NB4 (cell line): ENCODE measurements around the gene SERTM1.

Source experiments
- DNase-seq: peaks from one replicate; pipeline ENCODE4 v3.0.0; 2010; ENCODE audit warnings: low read depth
- H3K4me3 ChIP-seq: one replicate; pipeline ENCODE4 v1.5.1; 2011; ENCODE audit warnings: mild to moderate bottlenecking, low read depth, low read length, moderate library complexity
- MYC ChIP-seq: IDR thresholded peaks from 2 replicates; pipeline ENCODE4 v1.6.1; 2011; ENCODE audit warnings: low read depth, low read length
- POLR2A ChIP-seq: IDR thresholded peaks from 2 replicates; pipeline ENCODE4 v1.6.1; 2011; ENCODE audit warnings: mild to moderate bottlenecking; ENCODE audit not compliant: insufficient read length; ENCODE audit errors: extremely low read depth
- TF ChIP-seq, protein P1 (sequence below): IDR thresholded peaks from 2 replicates; pipeline ENCODE4 v1.6.1; 2011; ENCODE audit warnings: low read depth, low read length
- TF ChIP-seq, protein P2 (sequence below): IDR thresholded peaks from one replicate; pipeline ENCODE4 v1.5.1; 2012; ENCODE audit warnings: low read depth, low read length

SERTM1 gene

DNA sequence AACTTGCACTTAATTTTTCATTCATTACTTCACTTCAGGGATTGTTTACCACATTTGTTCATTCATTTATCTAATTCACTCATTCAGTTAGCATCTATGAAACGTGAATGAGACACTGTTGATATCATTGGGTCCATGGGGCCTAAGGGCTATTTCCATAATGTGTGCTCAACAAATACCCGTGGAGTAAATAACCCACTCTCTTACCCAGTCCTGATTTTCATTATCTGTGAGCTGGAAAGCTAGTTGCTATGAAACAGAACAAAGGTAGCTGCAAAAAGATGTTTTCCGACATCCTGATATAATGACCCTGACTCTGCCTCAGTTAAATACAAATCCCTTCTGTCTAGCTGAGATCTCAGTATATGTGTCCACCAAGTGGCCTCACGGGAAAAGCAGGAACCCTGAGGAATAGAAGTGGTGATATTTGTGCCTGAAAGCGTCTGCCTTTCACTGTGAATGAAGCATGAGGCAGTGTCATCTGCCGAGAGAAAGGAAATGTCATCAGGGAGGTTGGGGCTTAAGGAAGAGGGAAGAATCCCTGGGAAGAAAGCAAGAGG lies 63.8 kb downstream of the SERTM1 start:
- TF ChIP-seq, protein P1, sequence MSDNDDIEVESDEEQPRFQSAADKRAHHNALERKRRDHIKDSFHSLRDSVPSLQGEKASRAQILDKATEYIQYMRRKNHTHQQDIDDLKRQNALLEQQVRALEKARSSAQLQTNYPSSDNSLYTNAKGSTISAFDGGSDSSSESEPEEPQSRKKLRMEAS, result no peak
- TF ChIP-seq MYC, result no peak
- TF ChIP-seq POLR2A, result no peak
- TF ChIP-seq, protein P2, sequence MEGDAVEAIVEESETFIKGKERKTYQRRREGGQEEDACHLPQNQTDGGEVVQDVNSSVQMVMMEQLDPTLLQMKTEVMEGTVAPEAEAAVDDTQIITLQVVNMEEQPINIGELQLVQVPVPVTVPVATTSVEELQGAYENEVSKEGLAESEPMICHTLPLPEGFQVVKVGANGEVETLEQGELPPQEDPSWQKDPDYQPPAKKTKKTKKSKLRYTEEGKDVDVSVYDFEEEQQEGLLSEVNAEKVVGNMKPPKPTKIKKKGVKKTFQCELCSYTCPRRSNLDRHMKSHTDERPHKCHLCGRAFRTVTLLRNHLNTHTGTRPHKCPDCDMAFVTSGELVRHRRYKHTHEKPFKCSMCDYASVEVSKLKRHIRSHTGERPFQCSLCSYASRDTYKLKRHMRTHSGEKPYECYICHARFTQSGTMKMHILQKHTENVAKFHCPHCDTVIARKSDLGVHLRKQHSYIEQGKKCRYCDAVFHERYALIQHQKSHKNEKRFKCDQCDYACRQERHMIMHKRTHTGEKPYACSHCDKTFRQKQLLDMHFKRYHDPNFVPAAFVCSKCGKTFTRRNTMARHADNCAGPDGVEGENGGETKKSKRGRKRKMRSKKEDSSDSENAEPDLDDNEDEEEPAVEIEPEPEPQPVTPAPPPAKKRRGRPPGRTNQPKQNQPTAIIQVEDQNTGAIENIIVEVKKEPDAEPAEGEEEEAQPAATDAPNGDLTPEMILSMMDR, result no peak
- no peak overlapping the region for H3K4me3 ChIP-seq
- no peak for DNase-seq

DNA sequence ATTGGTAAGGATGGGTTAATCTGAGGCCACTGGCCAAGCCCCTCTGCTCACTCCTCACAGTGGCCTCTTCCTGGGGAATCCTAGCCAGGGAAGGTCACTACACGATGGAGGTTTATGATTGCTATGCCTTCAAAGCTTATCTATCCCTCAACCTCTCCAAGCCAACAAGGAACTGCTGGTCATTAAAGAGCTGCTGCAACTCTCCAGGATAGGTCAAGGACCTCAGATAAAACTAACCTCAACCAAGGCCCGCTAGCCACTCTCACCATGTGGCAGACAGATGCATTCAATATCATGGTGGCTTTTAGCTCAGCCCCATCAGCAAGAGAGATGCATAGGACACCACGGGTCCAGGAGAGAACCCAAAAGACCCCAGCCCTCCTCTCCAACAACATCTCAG lies 71.6 kb downstream of the SERTM1 start:
- H3K4me3 ChIP-seq, result no peak overlapping the region
- no peak for TF ChIP-seq POLR2A
- no peak for TF ChIP-seq MYC
- TF ChIP-seq, protein P1, result no peak
- TF ChIP-seq, protein P2, result no peak
- no peak for DNase-seq

DNA sequence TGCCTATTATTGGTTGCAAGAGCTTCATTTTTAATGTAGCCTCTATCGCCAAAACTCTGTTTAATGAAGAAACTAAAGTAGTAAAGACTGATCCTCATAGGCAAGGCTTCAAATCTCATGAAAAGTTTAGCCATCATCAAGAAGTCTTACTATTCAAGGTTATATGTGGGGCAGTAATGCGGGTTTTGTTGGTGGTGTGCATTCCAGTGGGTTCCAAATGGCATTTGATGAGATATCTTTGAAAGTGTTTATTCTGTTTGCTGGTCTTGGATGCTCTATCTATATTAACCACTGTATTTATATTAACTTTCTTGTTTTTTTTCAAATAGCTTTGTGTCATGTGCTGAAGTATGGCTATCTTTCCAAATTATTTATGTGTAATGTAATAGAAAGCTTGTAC lies 72.2 kb downstream of the SERTM1 start:
- TF ChIP-seq, protein P2, result no peak
- TF ChIP-seq POLR2A, result no peak
- TF ChIP-seq, protein P1, result no peak
- DNase-seq, result no peak
- no peak overlapping the region for H3K4me3 ChIP-seq
